WTC11 (cell line): Measurements from ENCODE around the gene SEZ6. TPM values are rescaled to one million over a fixed set of nuclear protein-coding genes. Genes with fewer than 3 reads are reported as not detected.

Source experiments
- ATAC-seq: fragments of 200-7000 bp; cut with Tn5 transposase; 2 replicates; pipeline ENCODE4 v1.10.0; 2021; ENCODE audit warnings: mild to moderate bottlenecking, moderate library complexity
- CTCF ChIA-PET: fragments of 300-600 bp; sonication (Branson Sonifier 250); formaldehyde crosslinking; loops from one replicate; lab custom pipeline; 2021; ENCODE audit warnings: antibody characterized with exemption; lab: Charles Lee
- POLR2A ChIA-PET: fragments of 350-600 bp; sonication (Branson Sonifier 250); formaldehyde crosslinking; loops from one replicate; lab custom pipeline; 2021; ENCODE audit warnings: antibody characterized with exemption; lab: Charles Lee
- DNase-seq: peaks from one replicate; pipeline ENCODE4 v3.0.0; 2021; ENCODE audit warnings: low spot score
- H3K27ac Mint-ChIP-seq: 2 replicates; pipeline ENCODE4 v1.8.0; 2021; ENCODE audit warnings: mixed read lengths
- H3K27me3 Mint-ChIP-seq: 2 replicates; pipeline ENCODE4 v1.8.0; 2021; ENCODE audit warnings: low read depth, mild to moderate bottlenecking, moderate library complexity, mixed read lengths
- H3K36me3 Mint-ChIP-seq: 2 replicates; pipeline ENCODE4 v1.8.0; 2021; ENCODE audit warnings: mixed read lengths
- H3K4me1 Mint-ChIP-seq: 2 replicates; pipeline ENCODE4 v1.8.0; 2022; ENCODE audit warnings: mixed read lengths
- H3K4me3 Mint-ChIP-seq: 2 replicates; pipeline ENCODE4 v1.8.0; 2021; ENCODE audit warnings: mild to moderate bottlenecking, moderate library complexity, mixed read lengths
- H3K9me3 Mint-ChIP-seq: 2 replicates; pipeline ENCODE4 v1.8.0; 2021; ENCODE audit warnings: mixed read lengths
- E2F1 ChIP-seq: sonication (generic); formaldehyde crosslinking; IDR thresholded peaks from 2 replicates; pipeline ENCODE4 v1.8.0; 2022; ENCODE audit warnings: mild to moderate bottlenecking, missing genetic modification reagents
- E2F5 ChIP-seq: sonication (generic); formaldehyde crosslinking; IDR thresholded peaks from 2 replicates; pipeline ENCODE4 v1.8.1; 2022; ENCODE audit warnings: mild to moderate bottlenecking, moderate library complexity, missing genetic modification reagents
- ESRRA ChIP-seq: sonication (generic); formaldehyde crosslinking; IDR thresholded peaks from 2 replicates; pipeline ENCODE4 v1.8.1; 2022; ENCODE audit warnings: mild to moderate bottlenecking, missing genetic modification reagents, borderline replicate concordance
- NFATC4 ChIP-seq: fragments of 250-450 bp; sonication (Bioruptor Pico); IDR thresholded peaks from 2 replicates; pipeline ENCODE4 v1.9.0; 2021; ENCODE audit warnings: mild to moderate bottlenecking
- NR2C2 ChIP-seq: sonication (generic); formaldehyde crosslinking; IDR thresholded peaks from 2 replicates; pipeline ENCODE4 v1.8.0; 2022; ENCODE audit warnings: mild to moderate bottlenecking, missing genetic modification reagents
- PRRX2 ChIP-seq: fragments of 250-450 bp; sonication (Bioruptor Pico); IDR thresholded peaks from 2 replicates; pipeline ENCODE4 v1.8.0; 2021; ENCODE audit warnings: mild to moderate bottlenecking
- SMAD3 ChIP-seq: sonication (generic); formaldehyde crosslinking; IDR thresholded peaks from 2 replicates; pipeline ENCODE4 v1.8.0; 2022; ENCODE audit warnings: missing genetic modification reagents, mild to moderate bottlenecking, borderline replicate concordance
- SOX15 ChIP-seq: fragments of 250-450 bp; sonication (Bioruptor Pico); IDR thresholded peaks from 2 replicates; pipeline ENCODE4 v1.9.0; 2021; ENCODE audit warnings: mild to moderate bottlenecking
- ZNF263 ChIP-seq: sonication (generic); formaldehyde crosslinking; IDR thresholded peaks from 2 replicates; pipeline ENCODE4 v1.8.1; 2022; ENCODE audit warnings: low read depth, mild to moderate bottlenecking, moderate library complexity, missing genetic modification reagents
- ZNF396 ChIP-seq: fragments of 250-450 bp; sonication (Bioruptor Pico); IDR thresholded peaks from 2 replicates; pipeline ENCODE4 v1.8.0; 2021; ENCODE audit warnings: mild to moderate bottlenecking, moderate library complexity, borderline replicate concordance
- ZNF416 ChIP-seq: fragments of 250-450 bp; sonication (Bioruptor Pico); IDR thresholded peaks from 2 replicates; pipeline ENCODE4 v1.9.0; 2021; ENCODE audit warnings: mild to moderate bottlenecking, inconsistent platforms
- ZNF423 ChIP-seq: fragments of 250-450 bp; sonication (Bioruptor Pico); IDR thresholded peaks from 2 replicates; pipeline ENCODE4 v2.1.2; 2022; ENCODE audit warnings: mild to moderate bottlenecking, moderate library complexity
- ZNF425 ChIP-seq: fragments of 250-450 bp; sonication (Bioruptor Pico); conservative IDR thresholded peaks from 2 replicates; pipeline ENCODE4 v1.9.0; 2021; ENCODE audit warnings: mild to moderate bottlenecking
- total RNA-seq: library from RNA; stranded (reverse); gene quantifications from 3 replicates; pipeline ENCODE4 v1.2.3, GENCODE V29; 2021
- TF ChIP-seq, protein P1 (sequence below): sonication (generic); formaldehyde crosslinking; IDR thresholded peaks from 2 replicates; pipeline ENCODE4 v1.8.1; 2023; ENCODE audit warnings: mild to moderate bottlenecking, moderate library complexity, missing genetic modification reagents
- TF ChIP-seq, protein P2 (sequence below): fragments of 250-450 bp; sonication (Bioruptor Pico); IDR thresholded peaks from 2 replicates; pipeline ENCODE4 v1.9.0; 2021; ENCODE audit warnings: mild to moderate bottlenecking

The SEZ6 gene
- total RNA-seq, 1 experiment from 2014 or later: 3.0 TPM

DNA sequence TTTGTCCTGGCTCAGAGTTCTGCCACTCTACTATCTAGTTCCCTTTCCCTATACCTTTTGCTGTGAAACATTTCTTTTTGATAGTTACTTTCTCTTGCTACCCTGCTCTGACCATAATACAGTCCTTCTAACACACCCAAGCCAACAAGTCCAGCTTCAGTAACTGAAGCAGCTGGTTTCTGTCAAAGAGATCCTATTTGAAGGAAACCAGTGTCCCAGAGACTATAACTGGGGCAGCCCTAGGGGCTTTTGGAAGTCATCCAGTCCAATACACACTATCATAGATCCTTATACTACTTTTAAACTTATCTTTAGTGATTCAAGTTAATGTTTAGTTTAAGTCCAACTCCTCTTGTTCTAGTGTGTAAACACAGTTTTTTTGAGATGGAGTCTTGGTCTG, 85.6 kb downstream of the SEZ6 start:
- no peak overlapping the region for H3K4me3 Mint-ChIP-seq
- H3K27me3 Mint-ChIP-seq: no peaks in the 10 kb centered on the region
- H3K27ac Mint-ChIP-seq: no peak overlapping the region
- H3K36me3 Mint-ChIP-seq: peaks cover 87% of the 10 kb centered on the region
- CTCF ChIA-PET: no interaction called here
- ATAC-seq (no peak), DNase-seq (no peak)
- TF ChIP-seq, protein P1, sequence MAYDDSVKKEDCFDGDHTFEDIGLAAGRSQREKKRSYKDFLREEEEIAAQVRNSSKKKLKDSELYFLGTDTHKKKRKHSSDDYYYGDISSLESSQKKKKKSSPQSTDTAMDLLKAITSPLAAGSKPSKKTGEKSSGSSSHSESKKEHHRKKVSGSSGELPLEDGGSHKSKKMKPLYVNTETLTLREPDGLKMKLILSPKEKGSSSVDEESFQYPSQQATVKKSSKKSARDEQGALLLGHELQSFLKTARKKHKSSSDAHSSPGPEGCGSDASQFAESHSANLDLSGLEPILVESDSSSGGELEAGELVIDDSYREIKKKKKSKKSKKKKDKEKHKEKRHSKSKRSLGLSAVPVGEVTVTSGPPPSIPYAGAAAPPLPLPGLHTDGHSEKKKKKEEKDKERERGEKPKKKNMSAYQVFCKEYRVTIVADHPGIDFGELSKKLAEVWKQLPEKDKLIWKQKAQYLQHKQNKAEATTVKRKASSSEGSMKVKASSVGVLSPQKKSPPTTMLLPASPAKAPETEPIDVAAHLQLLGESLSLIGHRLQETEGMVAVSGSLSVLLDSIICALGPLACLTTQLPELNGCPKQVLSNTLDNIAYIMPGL (CRISPR knock-in tag): no peak
- TF ChIP-seq ZNF263 (CRISPR knock-in tag): no peak
- no peak for TF ChIP-seq ESRRA (CRISPR knock-in tag)
- TF ChIP-seq NFATC4 (CRISPR knock-in tag): no peak
- TF ChIP-seq, protein P2, sequence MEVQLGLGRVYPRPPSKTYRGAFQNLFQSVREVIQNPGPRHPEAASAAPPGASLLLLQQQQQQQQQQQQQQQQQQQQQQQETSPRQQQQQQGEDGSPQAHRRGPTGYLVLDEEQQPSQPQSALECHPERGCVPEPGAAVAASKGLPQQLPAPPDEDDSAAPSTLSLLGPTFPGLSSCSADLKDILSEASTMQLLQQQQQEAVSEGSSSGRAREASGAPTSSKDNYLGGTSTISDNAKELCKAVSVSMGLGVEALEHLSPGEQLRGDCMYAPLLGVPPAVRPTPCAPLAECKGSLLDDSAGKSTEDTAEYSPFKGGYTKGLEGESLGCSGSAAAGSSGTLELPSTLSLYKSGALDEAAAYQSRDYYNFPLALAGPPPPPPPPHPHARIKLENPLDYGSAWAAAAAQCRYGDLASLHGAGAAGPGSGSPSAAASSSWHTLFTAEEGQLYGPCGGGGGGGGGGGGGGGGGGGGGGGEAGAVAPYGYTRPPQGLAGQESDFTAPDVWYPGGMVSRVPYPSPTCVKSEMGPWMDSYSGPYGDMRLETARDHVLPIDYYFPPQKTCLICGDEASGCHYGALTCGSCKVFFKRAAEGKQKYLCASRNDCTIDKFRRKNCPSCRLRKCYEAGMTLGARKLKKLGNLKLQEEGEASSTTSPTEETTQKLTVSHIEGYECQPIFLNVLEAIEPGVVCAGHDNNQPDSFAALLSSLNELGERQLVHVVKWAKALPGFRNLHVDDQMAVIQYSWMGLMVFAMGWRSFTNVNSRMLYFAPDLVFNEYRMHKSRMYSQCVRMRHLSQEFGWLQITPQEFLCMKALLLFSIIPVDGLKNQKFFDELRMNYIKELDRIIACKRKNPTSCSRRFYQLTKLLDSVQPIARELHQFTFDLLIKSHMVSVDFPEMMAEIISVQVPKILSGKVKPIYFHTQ (CRISPR knock-in tag): no peak
- TF ChIP-seq NR2C2: no peak
- no peak for TF ChIP-seq E2F5 (CRISPR knock-in tag)
- TF ChIP-seq ZNF425: no peak
- TF ChIP-seq ZNF423 (CRISPR knock-in tag): no peak
- no peak for TF ChIP-seq SMAD3 (CRISPR knock-in tag)
- no peak for TF ChIP-seq ZNF396
- TF ChIP-seq ZNF416 (CRISPR knock-in tag): no peak
- no peak for TF ChIP-seq E2F1 (CRISPR knock-in tag)
- no peak for TF ChIP-seq PRRX2 (CRISPR knock-in tag)
- TF ChIP-seq SOX15 (CRISPR knock-in tag): no peak
- POLR2A ChIA-PET: no interaction called here
- no peaks in the 10 kb centered on the region for H3K4me1 Mint-ChIP-seq
- no peaks in the 10 kb centered on the region for H3K9me3 Mint-ChIP-seq

DNA sequence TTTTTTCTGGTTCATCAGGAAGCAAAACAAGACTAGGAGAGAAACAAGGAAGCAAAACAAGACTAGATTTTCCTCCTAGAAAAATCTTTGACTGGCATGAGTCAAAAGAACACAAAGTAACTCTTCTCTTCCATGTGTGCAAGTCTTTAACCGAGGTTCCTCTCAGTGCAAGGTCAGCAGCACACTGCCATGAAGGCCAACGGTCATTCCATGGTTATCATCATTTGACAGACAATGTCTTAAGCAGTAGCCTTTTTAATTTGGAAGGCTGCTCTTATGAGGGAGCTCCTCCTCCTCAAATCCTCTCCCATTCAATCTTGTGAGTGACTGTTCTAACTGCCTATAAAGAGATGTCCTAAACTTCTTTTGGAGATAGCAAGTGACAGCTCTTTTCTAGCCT, 87.5 kb downstream of the SEZ6 start:
- Mint-ChIP-seq H3K4me3 (no peak overlapping the region), H3K27ac (no peak overlapping the region)
- no peak for TF ChIP-seq ZNF416 (CRISPR knock-in tag)
- TF ChIP-seq, all 79 proteins: peak for 0
- ChIA-PET POLR2A (interaction anchor here (0.6 kb wide), 1 partner anchor 169 kb away, joined by 3 read pairs; no protein-coding TSS in a partner anchor), CTCF (interaction anchor here (1.4 to 1.5 kb wide), 2 partner anchors 17 to 199 kb away, joined by 4 read pairs; no protein-coding TSS in a partner anchor)
- ATAC-seq: no peak
- no peaks in the 10 kb centered on the region for H3K27me3 Mint-ChIP-seq
- peaks cover 86% of the 10 kb centered on the region for H3K36me3 Mint-ChIP-seq
- no peaks in the 10 kb centered on the region for H3K9me3 Mint-ChIP-seq
- no peaks in the 10 kb centered on the region for H3K4me1 Mint-ChIP-seq
- DNase-seq: no peak
